SK-N-SH (cell line): ENCODE measurements around the gene MORN5.

Experiments used
- CTCF ChIP-seq: fragments of 200-600 bp; sonication (generic); IDR thresholded peaks from 2 replicates; pipeline ENCODE4 v1.6.1; 2017; ENCODE audit warnings: antibody characterized with exemption, mild to moderate bottlenecking, moderate library complexity
- EZH2phosphoT487 ChIP-seq: fragments of 200-600 bp; sonication (generic); IDR thresholded peaks from 2 replicates; pipeline ENCODE4 v1.6.1; 2017; ENCODE audit warnings: low read depth, mixed run types, mild to moderate bottlenecking, antibody characterized with exemption, moderate library complexity, borderline replicate concordance
- JUND ChIP-seq: IDR thresholded peaks from 2 replicates; pipeline ENCODE4 v1.4.0; 2012
- POLR2AphosphoS5 ChIP-seq: IDR thresholded peaks from 2 replicates; pipeline ENCODE4 v1.6.1; 2012; ENCODE audit warnings: low read depth, low read length

- TF ChIP-seq CTCF (no peak), POLR2AphosphoS5 (no peak), JUND (no peak), EZH2phosphoT487 (no peak)
These were observed 37.8 kb upstream of the MORN5 start for GRCh38 chr9:122121931-122122330.
